Keratinocyte (primary cell): ENCODE data around the gene CCDC12. TPM values are rescaled to one million over a fixed set of nuclear protein-coding genes. Genes with fewer than 3 reads are reported as not detected.

Experiments
- DNase-seq: peaks from one replicate; pipeline ENCODE4 v3.0.0-alpha.2; 2011; ENCODE audit warnings: low read depth, missing footprints, low spot score
- FAIRE-seq: peaks from 2 replicates; lab custom pipeline; 2011; peaks lifted over from hg19 to GRCh38; lab: Jason Lieb, UNC
- H2AFZ ChIP-seq: 2 replicates; pipeline ENCODE4 v1.6.0; 2012; ENCODE audit warnings: low read length, control low read depth, inconsistent platforms; ENCODE audit not compliant: control insufficient read depth
- H3K27ac ChIP-seq: 2 replicates; pipeline ENCODE4 v1.5.1; 2011; ENCODE audit warnings: low read length; ENCODE audit not compliant: control insufficient read depth, insufficient read depth
- H3K27me3 ChIP-seq: 3 replicates; pipeline ENCODE4 v1.6.0; 2011; ENCODE audit warnings: low read length; ENCODE audit not compliant: control insufficient read depth, insufficient read depth; ENCODE audit errors: extremely low read depth
- H3K36me3 ChIP-seq, 2 experiments: 2 replicates in 1 of 2; 3 replicates in 1 of 2; pipeline ENCODE4 v1.5.1; 2011; ENCODE audit warnings: low read length in 2 of 2, mild to moderate bottlenecking in 1 of 2; ENCODE audit not compliant: control insufficient read depth in 2 of 2, insufficient read depth in 2 of 2; ENCODE audit errors: extremely low read depth in 1 of 2
- H3K4me1 ChIP-seq: 3 replicates; pipeline ENCODE4 v1.5.1; 2011; ENCODE audit warnings: low read length; ENCODE audit not compliant: control insufficient read depth, insufficient read depth; ENCODE audit errors: extremely low read depth
- H3K4me2 ChIP-seq: 3 replicates; pipeline ENCODE4 v1.6.0; 2011; ENCODE audit warnings: low read depth, low read length; ENCODE audit not compliant: control insufficient read depth, insufficient read depth; ENCODE audit errors: extremely low read depth
- H3K4me3 ChIP-seq, 3 experiments: fragments of 200-600 bp in 1 of 3; sonication (generic) in 1 of 3; 2 replicates in 2 of 3; 3 replicates in 1 of 3; pipeline ENCODE4 v1.5.1; 2011 to 2016; ENCODE audit warnings: low read length in 3 of 3, mild to moderate bottlenecking in 3 of 3, control low read depth in 2 of 3, inconsistent platforms in 1 of 3, low read depth in 1 of 3, mixed read lengths in 1 of 3, mixed run types in 1 of 3, moderate library complexity in 1 of 3; ENCODE audit not compliant: control insufficient read depth in 2 of 3, insufficient read depth in 2 of 3; ENCODE audit errors: extremely low read depth in 1 of 3
- H3K79me2 ChIP-seq: 2 replicates; pipeline ENCODE4 v1.6.0; 2012; ENCODE audit warnings: low read length; ENCODE audit not compliant: control insufficient read depth, insufficient read depth
- H3K9ac ChIP-seq: 3 replicates; pipeline ENCODE4 v1.6.0; 2011; ENCODE audit warnings: low read length; ENCODE audit not compliant: control insufficient read depth, insufficient read depth; ENCODE audit errors: extremely low read depth
- H3K9me1 ChIP-seq: 3 replicates; pipeline ENCODE4 v1.6.0; 2011; ENCODE audit warnings: low read length; ENCODE audit not compliant: control insufficient read depth, insufficient read depth; ENCODE audit errors: extremely low read depth
- H3K9me3 ChIP-seq: 2 replicates; pipeline ENCODE4 v1.5.1; 2012; ENCODE audit warnings: low read depth, low read length; ENCODE audit not compliant: control insufficient read depth
- H4K20me1 ChIP-seq: 3 replicates; pipeline ENCODE4 v1.6.0; 2011; ENCODE audit warnings: low read length; ENCODE audit not compliant: control insufficient read depth, insufficient read depth; ENCODE audit errors: extremely low read depth
- EZH2 ChIP-seq: IDR thresholded peaks from one replicate; pipeline ENCODE4 v1.6.1; 2012; ENCODE audit warnings: inconsistent platforms, mild to moderate bottlenecking, low read length, moderate library complexity
- dilution Hi-C: fragments of 300-500 bp; cut with MboI; formaldehyde crosslinking; loops from one replicate; pipeline ENCODE4 v1.7.0; 2020; ENCODE audit warnings: low sequenced_read_pairs; ENCODE audit not compliant: extremely low pct_ligation_motif_present
- polyA plus RNA-seq, 5 experiments: library from polyadenylated mRNA; depleted of rRNA in 3 of 5; stranded (reverse) in 3 of 5; stranded (forward) in 1 of 5; unstranded in 1 of 5; fragments of >200 nt; gene quantifications; 1 replicate in 1 of 5; 2 replicates in 3 of 5; 3 replicates in 1 of 5; pipeline versions ENCODE4 v1.2.1 to v1.2.3, GENCODE V29; 2011 to 2012; ENCODE audit warnings: missing spikeins in 2 of 5, low read depth in 1 of 5, low replicate concordance in 1 of 5
- TF ChIP-seq, protein P1 (sequence below), 3 experiments: IDR thresholded peaks in 1 of 3; conservative IDR thresholded peaks in 1 of 3; optimal IDR thresholded peaks in 1 of 3; 2 replicates in 2 of 3; 3 replicates in 1 of 3; pipeline versions ENCODE3 to v1.5.1; 2011; ENCODE audit warnings: low read length in 3 of 3, mild to moderate bottlenecking in 3 of 3, moderate library complexity in 2 of 3, control low read depth in 1 of 3, inconsistent platforms in 1 of 3; ENCODE audit not compliant: insufficient read depth in 2 of 3; ENCODE audit errors: extremely low read depth in 1 of 3

Gene CCDC12
- polyA plus RNA-seq, 1 donor (not counting 4 experiments of a cell fraction or from before 2014, with no cell fraction given), result 27.5 TPM

- Histone ChIP-seq H3K4me3 (no peak overlapping the region), H3K4me2 (no peak overlapping the region), H3K27me3 (no peaks in the 10 kb centered on the region), H2AFZ (no peak overlapping the region), H3K27ac (no peak overlapping the region), H3K9me1 (no peaks in the 10 kb centered on the region), H3K9me3 (no peaks in the 10 kb centered on the region), H3K79me2 (no peaks in the 10 kb centered on the region), H4K20me1 (peaks cover 3% of the 10 kb centered on the region), H3K9ac (no peak overlapping the region), H3K4me1 (peaks cover 15% of the 10 kb centered on the region), H3K36me3 (peaks cover 35 to 68% of the 10 kb centered on the region in 2 experiments)
- TF ChIP-seq, protein P1, sequence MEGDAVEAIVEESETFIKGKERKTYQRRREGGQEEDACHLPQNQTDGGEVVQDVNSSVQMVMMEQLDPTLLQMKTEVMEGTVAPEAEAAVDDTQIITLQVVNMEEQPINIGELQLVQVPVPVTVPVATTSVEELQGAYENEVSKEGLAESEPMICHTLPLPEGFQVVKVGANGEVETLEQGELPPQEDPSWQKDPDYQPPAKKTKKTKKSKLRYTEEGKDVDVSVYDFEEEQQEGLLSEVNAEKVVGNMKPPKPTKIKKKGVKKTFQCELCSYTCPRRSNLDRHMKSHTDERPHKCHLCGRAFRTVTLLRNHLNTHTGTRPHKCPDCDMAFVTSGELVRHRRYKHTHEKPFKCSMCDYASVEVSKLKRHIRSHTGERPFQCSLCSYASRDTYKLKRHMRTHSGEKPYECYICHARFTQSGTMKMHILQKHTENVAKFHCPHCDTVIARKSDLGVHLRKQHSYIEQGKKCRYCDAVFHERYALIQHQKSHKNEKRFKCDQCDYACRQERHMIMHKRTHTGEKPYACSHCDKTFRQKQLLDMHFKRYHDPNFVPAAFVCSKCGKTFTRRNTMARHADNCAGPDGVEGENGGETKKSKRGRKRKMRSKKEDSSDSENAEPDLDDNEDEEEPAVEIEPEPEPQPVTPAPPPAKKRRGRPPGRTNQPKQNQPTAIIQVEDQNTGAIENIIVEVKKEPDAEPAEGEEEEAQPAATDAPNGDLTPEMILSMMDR (optimal IDR thresholded peaks at IDR 0.05 in 1 of 3, IDR thresholded peaks at IDR 0.05 in 1 of 3, conservative IDR thresholded peaks at IDR 0.05 in 1 of 3; ENCODE audit: extremely low read depth in 1 of 3, insufficient read depth in 2 of 3, low read length in 3 of 3), result no peak
- TF ChIP-seq EZH2, result no peak
- FAIRE-seq, result no peak
- DNase-seq, result no peak
- dilution Hi-C loops, result no loop called here
Observed at GRCh38 chr3:47000922-47001730, 24.6 kb upstream of the CCDC12 start.

- Histone ChIP-seq H3K27me3 (no peaks in the 10 kb centered on the region), H3K9ac (no peak overlapping the region), H3K36me3 (peaks cover 38 to 63% of the 10 kb centered on the region in 2 experiments), H2AFZ (no peak overlapping the region), H3K79me2 (no peaks in the 10 kb centered on the region), H3K4me3 (no peak overlapping the region), H3K4me1 (peaks cover 15% of the 10 kb centered on the region), H3K9me3 (no peaks in the 10 kb centered on the region), H3K4me2 (no peak overlapping the region), H4K20me1 (peaks cover 3% of the 10 kb centered on the region), H3K27ac (no peak overlapping the region), H3K9me1 (no peaks in the 10 kb centered on the region)
- TF ChIP-seq EZH2, result no peak
- TF ChIP-seq, protein P1 (optimal IDR thresholded peaks at IDR 0.05 in 1 of 3, IDR thresholded peaks at IDR 0.05 in 1 of 3, conservative IDR thresholded peaks at IDR 0.05 in 1 of 3; ENCODE audit: extremely low read depth in 1 of 3, insufficient read depth in 2 of 3, low read length in 3 of 3), result no peak
- DNase-seq (no peak), FAIRE-seq (no peak)
- dilution Hi-C loops, result no loop called here
Observed at GRCh38 chr3:47000198-47000815, 23.8 kb upstream of the CCDC12 start.
